Measurements from ENCODE around the gene L1CAM. TPM values are rescaled to one million over a fixed set of nuclear protein-coding genes. Genes with fewer than 3 reads are reported as not detected.
A peak's percentile ranks its signal among the peaks of the same experiment; 100 is the strongest.

L1CAM gene
- polyA plus RNA-seq, 2 of the 4 experiments (the other 2 are of a cell fraction): 1.9 to 14.2 TPM

DNA sequence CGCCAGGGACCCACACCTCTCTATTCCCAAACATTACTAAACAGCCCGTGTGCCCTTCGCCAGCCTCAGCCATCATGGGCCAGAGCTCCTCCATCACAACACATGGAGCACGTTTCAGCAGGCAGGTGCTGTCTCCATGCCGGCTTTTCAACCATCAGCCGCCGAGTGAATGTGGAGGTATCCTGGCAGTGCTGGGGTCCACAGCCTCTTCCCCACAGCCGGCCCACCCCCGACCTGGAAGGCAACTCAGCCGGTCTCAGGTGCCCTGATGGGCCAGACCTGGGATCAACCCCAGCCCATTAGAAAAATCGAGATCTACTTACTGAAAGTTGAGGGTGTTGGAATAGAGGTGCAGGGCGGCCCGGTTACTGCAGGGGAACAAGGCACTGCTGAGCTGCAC lies 45.8 kb upstream of the L1CAM start (continued):
- no peak for TF ChIP-seq EHF (CRISPR knock-in tag; IDR thresholded peaks at IDR 0.05)
- TF ChIP-seq, protein P1, sequence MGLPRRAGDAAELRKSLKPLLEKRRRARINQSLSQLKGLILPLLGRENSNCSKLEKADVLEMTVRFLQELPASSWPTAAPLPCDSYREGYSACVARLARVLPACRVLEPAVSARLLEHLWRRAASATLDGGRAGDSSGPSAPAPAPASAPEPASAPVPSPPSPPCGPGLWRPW (IDR thresholded peaks at IDR 0.05): no peak
- TF ChIP-seq TP53 (CRISPR knock-in tag; IDR thresholded peaks at IDR 0.05): no peak

DNA sequence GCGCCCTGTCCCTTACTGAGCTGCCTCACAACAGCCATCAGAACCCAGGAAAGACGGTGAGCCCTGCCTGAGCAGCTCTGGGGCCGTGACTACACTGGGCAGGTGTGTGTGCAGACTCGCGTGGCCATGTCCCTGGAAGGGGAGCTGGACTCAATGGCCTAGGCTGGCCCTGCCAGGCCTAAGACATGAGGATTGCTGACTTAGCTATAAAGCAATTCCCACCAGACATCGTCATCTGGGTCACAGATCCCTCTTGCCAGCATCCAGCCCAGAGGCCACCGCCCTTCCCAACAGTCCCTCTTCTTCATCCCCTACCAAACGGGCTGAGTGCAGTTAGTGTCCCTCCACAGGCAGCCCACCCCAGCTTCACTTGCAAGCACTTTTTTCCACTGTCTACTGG lies 45.2 kb upstream of the L1CAM start:
- WGBS (ENCODE audit: missing lambda C conversion rate): 93% methylated on average over 4 of the region's 8 CpGs
- Histone ChIP-seq H3K27ac (no peak overlapping the region), H3K9me3 (no peaks in the 10 kb centered on the region), H3K4me1 (peaks cover 23% of the 10 kb centered on the region), H3K4me2 (no peak overlapping the region), H3K4me3 (no peak overlapping the region)
- ATAC-seq (no peak), FAIRE-seq (no peak), DNase-seq (ENCODE audit: low read depth in 1 of 2, low spot score in 1 of 2) (no peak)
- POLR2A ChIA-PET: no interaction called here
- CTCF ChIA-PET: interaction anchor here (0.6 to 25.1 kb wide), 3 partner anchors 8 to 105 kb away, joined by 3 to 363 read pairs (median 26); partner anchors contain the start of gene RENBP
- TF ChIP-seq ESRRA (IDR thresholded peaks at IDR 0.05; ENCODE audit: borderline replicate concordance, low read length) (no peak), MAFK (IDR thresholded peaks at IDR 0.05; ENCODE audit: partially characterized antibody) (peak; percentile 77)

DNA sequence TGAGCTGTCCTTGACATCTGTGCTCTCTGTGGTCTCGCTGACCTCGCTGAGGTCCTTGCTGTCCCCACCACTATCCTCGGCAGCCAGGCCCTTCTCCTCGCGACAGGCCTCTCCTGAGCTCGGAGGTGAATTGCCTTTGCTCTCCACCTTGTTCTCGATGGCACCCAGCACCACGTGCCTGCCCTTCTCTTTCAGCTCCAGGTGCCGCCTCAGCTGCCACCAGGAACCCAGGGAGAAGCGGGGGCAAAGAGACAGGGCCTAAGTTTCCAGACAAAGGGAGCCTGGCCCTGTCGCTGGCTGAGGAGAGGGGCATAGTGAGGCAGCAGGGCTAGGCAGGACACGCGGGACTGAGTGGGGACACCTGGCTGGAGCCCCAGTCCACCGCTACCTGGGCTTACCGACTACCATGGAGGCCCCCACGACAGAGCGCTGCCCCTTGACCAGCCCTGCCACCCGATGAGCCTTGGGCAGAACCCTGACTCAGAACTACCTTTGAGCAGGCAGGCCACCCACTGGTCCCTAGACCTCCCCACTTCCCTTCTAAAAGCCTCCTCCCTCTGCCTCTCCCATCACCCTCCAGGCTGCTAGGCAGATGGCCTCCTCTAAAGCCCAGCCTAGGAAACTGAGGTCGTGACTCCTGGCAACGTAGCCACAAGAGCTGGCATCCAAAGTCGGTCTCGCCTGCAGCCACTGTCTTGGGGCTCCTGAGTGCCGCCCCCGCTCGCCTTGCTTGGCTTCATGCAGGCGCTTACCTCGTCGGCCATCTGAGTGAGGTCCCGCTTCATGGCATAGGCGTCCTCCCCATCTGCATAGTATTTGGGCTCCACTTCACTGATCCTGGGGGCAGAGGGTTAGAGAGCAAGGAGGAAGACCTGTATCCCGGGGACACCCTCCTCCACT lies 44.3 kb upstream of the L1CAM start:
- TF ChIP-seq POLR2A (IDR thresholded peaks at IDR 0.05; ENCODE audit: low read length) (no peak), CHD4 (IDR thresholded peaks at IDR 0.05; ENCODE audit: borderline replicate concordance) (no peak), CBX2 (IDR thresholded peaks at IDR 0.05; ENCODE audit: borderline replicate concordance, low read depth) (no peak), JUN (IDR thresholded peaks at IDR 0.05) (no peak), JUNB (IDR thresholded peaks at IDR 0.05) (no peak), EHMT2 (IDR thresholded peaks at IDR 0.05; ENCODE audit: low read depth) (no peak), ZFP36 (IDR thresholded peaks at IDR 0.05; ENCODE audit: borderline replicate concordance, partially characterized antibody) (no peak), CEBPB (IDR thresholded peaks at IDR 0.05) (no peak), TFCP2L1 (CRISPR knock-in tag; IDR thresholded peaks at IDR 0.05) (no peak), POLR2AphosphoS2 (conservative IDR thresholded peaks at IDR 0.05; ENCODE audit: low read length) (no peak)
- TF ChIP-seq, protein P1 (IDR thresholded peaks at IDR 0.05): no peak
- TF ChIP-seq, protein P2, sequence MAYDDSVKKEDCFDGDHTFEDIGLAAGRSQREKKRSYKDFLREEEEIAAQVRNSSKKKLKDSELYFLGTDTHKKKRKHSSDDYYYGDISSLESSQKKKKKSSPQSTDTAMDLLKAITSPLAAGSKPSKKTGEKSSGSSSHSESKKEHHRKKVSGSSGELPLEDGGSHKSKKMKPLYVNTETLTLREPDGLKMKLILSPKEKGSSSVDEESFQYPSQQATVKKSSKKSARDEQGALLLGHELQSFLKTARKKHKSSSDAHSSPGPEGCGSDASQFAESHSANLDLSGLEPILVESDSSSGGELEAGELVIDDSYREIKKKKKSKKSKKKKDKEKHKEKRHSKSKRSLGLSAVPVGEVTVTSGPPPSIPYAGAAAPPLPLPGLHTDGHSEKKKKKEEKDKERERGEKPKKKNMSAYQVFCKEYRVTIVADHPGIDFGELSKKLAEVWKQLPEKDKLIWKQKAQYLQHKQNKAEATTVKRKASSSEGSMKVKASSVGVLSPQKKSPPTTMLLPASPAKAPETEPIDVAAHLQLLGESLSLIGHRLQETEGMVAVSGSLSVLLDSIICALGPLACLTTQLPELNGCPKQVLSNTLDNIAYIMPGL (CRISPR knock-in tag; IDR thresholded peaks at IDR 0.05; ENCODE audit: borderline replicate concordance): no peak
- Histone ChIP-seq H3K4me3 (no peak overlapping the region), H3K4me2 (no peak overlapping the region), H3K27ac (no peak overlapping the region), H3K4me1 (peaks cover 23% of the 10 kb centered on the region), H3K9me3 (no peaks in the 10 kb centered on the region)
- ATAC-seq (no peak), DNase-seq (ENCODE audit: low read depth in 1 of 2, low spot score in 1 of 2) (no peak), FAIRE-seq (no peak)
- WGBS (ENCODE audit: missing lambda C conversion rate): 92% methylated on average over 22 of the region's 31 CpGs
- CTCF ChIA-PET: interaction anchor here (1.4 to 25.1 kb wide), 2 partner anchors 15 to 166 kb away, joined by 8 to 363 read pairs; partner anchors contain the start of genes PLXNB3 and RENBP
- POLR2A ChIA-PET: interaction anchor here (1.0 kb wide), 1 partner anchor 10 kb away, joined by 3 read pairs; no protein-coding TSS in a partner anchor

DNA sequence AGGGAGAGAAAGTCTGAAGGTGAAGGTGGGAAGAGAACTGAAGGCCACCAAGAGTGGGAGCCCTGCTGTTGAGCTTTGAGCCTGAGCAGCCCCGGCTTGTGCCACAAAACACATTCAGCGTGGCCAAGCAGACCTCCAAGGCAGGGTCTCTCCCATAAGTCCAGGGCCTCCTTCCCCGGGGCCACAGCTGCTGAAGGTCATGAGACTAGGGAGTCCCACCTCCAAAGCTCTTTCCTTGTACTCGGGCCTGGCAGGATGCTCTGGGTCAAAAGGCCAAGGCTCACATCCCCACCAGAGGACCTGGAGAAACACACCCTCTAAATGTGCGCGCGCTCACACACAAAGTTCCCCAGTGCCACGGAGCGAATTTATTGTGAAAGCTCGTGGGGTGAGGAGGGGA lies 43.6 kb upstream of the L1CAM start:
- ATAC-seq: no peak
- Histone ChIP-seq H3K4me3 (no peak overlapping the region), H3K9me3 (no peaks in the 10 kb centered on the region), H3K4me1 (peaks cover 23% of the 10 kb centered on the region), H3K4me2 (peak overlapping the region; percentile 70), H3K27ac (0 out of 6 replicates have a peak overlapping the region, but pooled peaks of 1 of the 2 experiments have one; percentile 20)
- FAIRE-seq: no peak
- 95% methylated on average over 6 of the region's 10 CpGs for WGBS (ENCODE audit: missing lambda C conversion rate)
- no peak for DNase-seq (ENCODE audit: low read depth in 1 of 2, low spot score in 1 of 2)
- ChIA-PET POLR2A (interaction anchor here (1.0 kb wide), 1 partner anchor 11 kb away, joined by 3 read pairs; no protein-coding TSS in a partner anchor), CTCF (interaction anchor here (1.0 to 25.1 kb wide), 3 partner anchors 9 to 165 kb away, joined by 3 to 363 read pairs (median 8); partner anchors contain the start of genes PLXNB3 and RENBP)
- TF ChIP-seq, protein P3, sequence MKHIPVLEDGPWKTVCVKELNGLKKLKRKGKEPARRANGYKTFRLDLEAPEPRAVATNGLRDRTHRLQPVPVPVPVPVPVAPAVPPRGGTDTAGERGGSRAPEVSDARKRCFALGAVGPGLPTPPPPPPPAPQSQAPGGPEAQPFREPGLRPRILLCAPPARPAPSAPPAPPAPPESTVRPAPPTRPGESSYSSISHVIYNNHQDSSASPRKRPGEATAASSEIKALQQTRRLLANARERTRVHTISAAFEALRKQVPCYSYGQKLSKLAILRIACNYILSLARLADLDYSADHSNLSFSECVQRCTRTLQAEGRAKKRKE (CRISPR knock-in tag; IDR thresholded peaks at IDR 0.05; ENCODE audit: low read depth): no peak
- TF ChIP-seq, protein P2 (CRISPR knock-in tag; IDR thresholded peaks at IDR 0.05; ENCODE audit: borderline replicate concordance): no peak
- TF ChIP-seq HOXB5 (CRISPR knock-in tag; IDR thresholded peaks at IDR 0.05): no peak
- TF ChIP-seq, protein P4, sequence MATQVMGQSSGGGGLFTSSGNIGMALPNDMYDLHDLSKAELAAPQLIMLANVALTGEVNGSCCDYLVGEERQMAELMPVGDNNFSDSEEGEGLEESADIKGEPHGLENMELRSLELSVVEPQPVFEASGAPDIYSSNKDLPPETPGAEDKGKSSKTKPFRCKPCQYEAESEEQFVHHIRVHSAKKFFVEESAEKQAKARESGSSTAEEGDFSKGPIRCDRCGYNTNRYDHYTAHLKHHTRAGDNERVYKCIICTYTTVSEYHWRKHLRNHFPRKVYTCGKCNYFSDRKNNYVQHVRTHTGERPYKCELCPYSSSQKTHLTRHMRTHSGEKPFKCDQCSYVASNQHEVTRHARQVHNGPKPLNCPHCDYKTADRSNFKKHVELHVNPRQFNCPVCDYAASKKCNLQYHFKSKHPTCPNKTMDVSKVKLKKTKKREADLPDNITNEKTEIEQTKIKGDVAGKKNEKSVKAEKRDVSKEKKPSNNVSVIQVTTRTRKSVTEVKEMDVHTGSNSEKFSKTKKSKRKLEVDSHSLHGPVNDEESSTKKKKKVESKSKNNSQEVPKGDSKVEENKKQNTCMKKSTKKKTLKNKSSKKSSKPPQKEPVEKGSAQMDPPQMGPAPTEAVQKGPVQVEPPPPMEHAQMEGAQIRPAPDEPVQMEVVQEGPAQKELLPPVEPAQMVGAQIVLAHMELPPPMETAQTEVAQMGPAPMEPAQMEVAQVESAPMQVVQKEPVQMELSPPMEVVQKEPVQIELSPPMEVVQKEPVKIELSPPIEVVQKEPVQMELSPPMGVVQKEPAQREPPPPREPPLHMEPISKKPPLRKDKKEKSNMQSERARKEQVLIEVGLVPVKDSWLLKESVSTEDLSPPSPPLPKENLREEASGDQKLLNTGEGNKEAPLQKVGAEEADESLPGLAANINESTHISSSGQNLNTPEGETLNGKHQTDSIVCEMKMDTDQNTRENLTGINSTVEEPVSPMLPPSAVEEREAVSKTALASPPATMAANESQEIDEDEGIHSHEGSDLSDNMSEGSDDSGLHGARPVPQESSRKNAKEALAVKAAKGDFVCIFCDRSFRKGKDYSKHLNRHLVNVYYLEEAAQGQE (IDR thresholded peaks at IDR 0.05): no peak
- no peak for TF ChIP-seq EHMT2 (IDR thresholded peaks at IDR 0.05; ENCODE audit: low read depth)
- no peak for TF ChIP-seq HOXA7 (CRISPR knock-in tag; IDR thresholded peaks at IDR 0.05)
- TF ChIP-seq ZSCAN20 (CRISPR knock-in tag; IDR thresholded peaks at IDR 0.05): no peak
